ENCODE results near the gene CYP4F12. TPM values are rescaled to one million over a fixed set of nuclear protein-coding genes. Genes with fewer than 3 reads are reported as not detected.

The CYP4F12 gene
- total RNA-seq, 1 experiment from 2014 or later, result not detected

DNA sequence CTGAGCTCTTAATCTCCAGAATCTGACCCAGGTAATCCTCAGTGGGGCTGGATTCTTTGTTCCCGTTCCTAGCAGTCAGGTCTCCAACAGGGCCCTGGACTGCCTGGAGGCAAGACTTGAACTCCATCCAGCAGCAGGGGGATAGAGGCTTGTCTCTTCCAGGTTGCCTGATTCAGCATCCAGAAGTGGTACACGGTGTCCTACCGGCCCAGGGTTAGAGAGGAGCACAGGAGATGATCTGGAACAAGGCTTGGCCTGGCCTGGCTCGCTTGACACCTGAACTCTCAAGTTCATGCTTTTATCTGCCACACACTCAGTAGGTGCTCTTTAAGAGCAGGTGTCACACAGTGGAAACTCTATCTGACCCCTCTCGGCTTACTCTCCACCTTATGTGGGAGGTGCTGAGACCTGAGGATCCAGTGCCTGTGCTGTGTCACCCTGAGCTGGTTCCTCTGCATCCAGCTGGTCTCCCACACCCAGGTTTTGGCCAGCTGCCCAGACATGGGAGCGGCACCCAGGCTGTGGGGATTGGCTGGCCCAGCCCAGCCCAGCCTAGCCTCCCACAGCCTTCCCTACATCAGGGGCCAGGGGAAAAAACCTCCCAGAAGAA is 32.5 kb upstream of the CYP4F12 start, which contains the start of gene CYP4F3:
Gene CYP4F3, plus strand, starts transcription at position 604 of the 610 bp plus-strand sequence. CDS start 519 bp downstream, outside the sequence.
- H2BK5ac ChIP-seq (ENCODE audit: insufficient read length, low read length), result no peak within 1 kb of the TSS
- H4K8ac ChIP-seq (replicated peaks; ENCODE audit: insufficient read length, low read depth, low read length), result no peak within 1 kb of the TSS
- H3K9ac ChIP-seq (ENCODE audit: extremely low read depth, insufficient read length, low read length), result no peak within 1 kb of the TSS
- H3T11ph ChIP-seq (ENCODE audit: low read length), result no peak within 1 kb of the TSS
- no peak within 1 kb of the TSS for H3K4me2 ChIP-seq (ENCODE audit: insufficient read depth, insufficient read length, low read length)
- no peak within 1 kb of the TSS for H4K91ac ChIP-seq (ENCODE audit: insufficient read length, low read depth, low read length)
- no peaks in the 10 kb centered on the region for H3K4me1 ChIP-seq (ENCODE audit: insufficient read depth, low read length)
- Mint-ChIP-seq H3K36me3 (ENCODE audit: insufficient read depth in 1 of 3, low read depth in 3 of 3) (peaks cover 3 to 38% (median 9%) of the 10 kb centered on the region in 3 experiments; a peak in 6 of 7 replicates), H3K4me1 (no peaks in the 10 kb centered on the region), H3K27ac (no peak within 1 kb of the TSS), H3K27me3 (ENCODE audit: low read depth) (peaks cover 3% of the 10 kb centered on the region), H3K9me3 (peaks cover 89 to 94% of the 10 kb centered on the region in 2 experiments), H3K4me3 (no peak within 1 kb of the TSS)
- H3K27ac ChIP-seq (ENCODE audit: insufficient read length, low read depth, low read length), result no peak within 1 kb of the TSS
- no peak within 1 kb of the TSS for H4K5ac ChIP-seq (ENCODE audit: insufficient read length, low read depth, low read length)
- no peaks in the 10 kb centered on the region for H3K79me1 ChIP-seq (ENCODE audit: insufficient read depth, low read depth, low read length, poor library complexity, severe bottlenecking)
- H3K9me3 ChIP-seq (ENCODE audit: control insufficient read depth, low read depth, low read length), result peaks cover 92% of the 10 kb centered on the region
- no peak for TF ChIP-seq CTCF (conservative IDR thresholded peaks at IDR 0.05)
- no peak within 1 kb of the TSS for H3K18ac ChIP-seq (ENCODE audit: insufficient read length, low read depth, low read length)
- H3K79me2 ChIP-seq (ENCODE audit: insufficient read depth, low read length), result no peaks in the 10 kb centered on the region
- no peak within 1 kb of the TSS for H2BK12ac ChIP-seq (ENCODE audit: insufficient read length, low read depth, low read length)
- H3K27me3 ChIP-seq (ENCODE audit: insufficient read depth, low read length), result no peaks in the 10 kb centered on the region
- no peak within 1 kb of the TSS for H3K4ac ChIP-seq (ENCODE audit: low read depth, low read length)
- no peak within 1 kb of the TSS for H2AK5ac ChIP-seq (ENCODE audit: insufficient read length, low read length)
- H3K23me2 ChIP-seq (ENCODE audit: insufficient read length, low read depth, low read length, poor library complexity, severe bottlenecking), result no peaks in the 10 kb centered on the region
- WGBS (ENCODE audit: extremely low coverage, insufficient read length, low lambda C conversion rate), result no CpG with 5 or more reads among the region's 6 CpGs
- no peak within 1 kb of the TSS for H3K14ac ChIP-seq (ENCODE audit: insufficient read depth, low read length)
- no peak within 1 kb of the TSS for H3K56ac ChIP-seq (ENCODE audit: insufficient read length, low read depth, low read length)
- no peak within 1 kb of the TSS for H2AFZ ChIP-seq (ENCODE audit: low read length)
- no peak within 1 kb of the TSS for H2BK120ac ChIP-seq (ENCODE audit: low read depth, low read length, poor library complexity, severe bottlenecking)
- H2BK20ac ChIP-seq (ENCODE audit: low read depth, low read length, poor library complexity, severe bottlenecking), result no peak within 1 kb of the TSS
- H3K23ac ChIP-seq (ENCODE audit: insufficient read length, low read depth, low read length), result no peak within 1 kb of the TSS
- H4K20me1 ChIP-seq (ENCODE audit: control insufficient read depth, insufficient read depth, insufficient read length), result no peaks in the 10 kb centered on the region
- DNase-seq, result no peak
- no peak within 1 kb of the TSS for H2BK15ac ChIP-seq (ENCODE audit: low read depth, low read length)

Data from H9 (cell line).